Left ventricle myocardium inferior (tissue), 1 donor: Measurements from ENCODE around the gene MMADHC. TPM values are rescaled to one million over a fixed set of nuclear protein-coding genes. Genes with fewer than 3 reads are reported as not detected.
A peak's percentile ranks its signal among the peaks of the same experiment; 100 is the strongest.

Experiments
- DNase-seq: peaks from one replicate; pipeline ENCODE4 v3.0.0-alpha.2; 2020
- H3K27ac ChIP-seq: fragments of 200-600 bp; replicated peaks from 2 replicates; pipeline ENCODE4 v1.8.0; 2021
- H3K27me3 ChIP-seq: fragments of 200-600 bp; 2 replicates; pipeline ENCODE4 v1.8.0; 2021; ENCODE audit warnings: low read depth
- H3K36me3 ChIP-seq: fragments of 200-600 bp; 2 replicates; pipeline ENCODE4 v1.8.0; 2021
- H3K4me1 ChIP-seq: fragments of 200-600 bp; 2 replicates; pipeline ENCODE4 v1.8.0; 2021
- H3K4me3 ChIP-seq: fragments of 200-600 bp; 2 replicates; pipeline ENCODE4 v1.8.0; 2021; ENCODE audit warnings: mild to moderate bottlenecking, moderate library complexity
- H3K9me3 ChIP-seq: fragments of 200-600 bp; replicated peaks from 2 replicates; pipeline ENCODE4 v1.8.0; 2021
- intact Hi-C: fragments of 100-400 bp; cut with micrococcal nuclease; formaldehyde crosslinking; loops from one replicate; pipeline ENCODE4 v1.11.0; 2022
- total RNA-seq: library from RNA; stranded (reverse); fragmentation: NEBNext Ultra II Directional; extraction: Animal tissue kit (Norgen Biotek cat#: 25700); gene quantifications from one replicate; pipeline ENCODE4 v1.2.1, GENCODE V29; 2021
- TF ChIP-seq, protein P1 (sequence below): fragments of 200-600 bp; IDR thresholded peaks from 2 replicates; pipeline ENCODE4 v1.8.0; 2021; ENCODE audit warnings: antibody characterized with exemption, mild to moderate bottlenecking, borderline replicate concordance
- donor health status: DM: no; HTN: yes; CAD: no; lungs with severe emphysema.

MMADHC gene
- total RNA-seq, 1 donor from 2014 or later, result 109 TPM

DNA sequence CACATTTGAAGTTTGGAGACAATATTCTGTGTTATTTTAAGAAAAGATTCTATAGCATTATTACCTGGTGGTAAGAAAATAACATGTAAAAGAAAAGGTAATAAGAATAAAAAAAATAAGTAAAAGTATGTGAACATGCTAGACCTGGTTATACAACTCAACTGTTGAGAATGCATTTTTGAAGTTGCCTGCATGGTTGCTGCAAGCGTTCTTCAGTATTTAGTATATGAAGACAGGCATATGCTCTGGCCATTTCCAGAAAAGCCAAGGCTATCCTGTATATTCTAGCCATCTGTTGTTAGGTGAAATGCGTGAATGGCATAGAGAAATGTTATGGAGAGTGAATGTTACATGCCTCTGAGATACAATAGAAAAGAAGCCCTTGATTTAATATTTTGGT lies 6.8 kb upstream of the MMADHC start:
- Histone ChIP-seq H3K4me3 (no peak overlapping the region), H3K27me3 (no peaks in the 10 kb centered on the region), H3K4me1 (peaks cover 5% of the 10 kb centered on the region), H3K36me3 (no peaks in the 10 kb centered on the region), H3K9me3 (no peaks in the 10 kb centered on the region), H3K27ac (no peak overlapping the region)
- no peak for DNase-seq
- intact Hi-C loops, result loop anchor here (10.0 kb wide), 1 partner anchor 1640 kb away; no protein-coding TSS in a partner anchor
- TF ChIP-seq, protein P1, sequence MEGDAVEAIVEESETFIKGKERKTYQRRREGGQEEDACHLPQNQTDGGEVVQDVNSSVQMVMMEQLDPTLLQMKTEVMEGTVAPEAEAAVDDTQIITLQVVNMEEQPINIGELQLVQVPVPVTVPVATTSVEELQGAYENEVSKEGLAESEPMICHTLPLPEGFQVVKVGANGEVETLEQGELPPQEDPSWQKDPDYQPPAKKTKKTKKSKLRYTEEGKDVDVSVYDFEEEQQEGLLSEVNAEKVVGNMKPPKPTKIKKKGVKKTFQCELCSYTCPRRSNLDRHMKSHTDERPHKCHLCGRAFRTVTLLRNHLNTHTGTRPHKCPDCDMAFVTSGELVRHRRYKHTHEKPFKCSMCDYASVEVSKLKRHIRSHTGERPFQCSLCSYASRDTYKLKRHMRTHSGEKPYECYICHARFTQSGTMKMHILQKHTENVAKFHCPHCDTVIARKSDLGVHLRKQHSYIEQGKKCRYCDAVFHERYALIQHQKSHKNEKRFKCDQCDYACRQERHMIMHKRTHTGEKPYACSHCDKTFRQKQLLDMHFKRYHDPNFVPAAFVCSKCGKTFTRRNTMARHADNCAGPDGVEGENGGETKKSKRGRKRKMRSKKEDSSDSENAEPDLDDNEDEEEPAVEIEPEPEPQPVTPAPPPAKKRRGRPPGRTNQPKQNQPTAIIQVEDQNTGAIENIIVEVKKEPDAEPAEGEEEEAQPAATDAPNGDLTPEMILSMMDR, result no peak

DNA sequence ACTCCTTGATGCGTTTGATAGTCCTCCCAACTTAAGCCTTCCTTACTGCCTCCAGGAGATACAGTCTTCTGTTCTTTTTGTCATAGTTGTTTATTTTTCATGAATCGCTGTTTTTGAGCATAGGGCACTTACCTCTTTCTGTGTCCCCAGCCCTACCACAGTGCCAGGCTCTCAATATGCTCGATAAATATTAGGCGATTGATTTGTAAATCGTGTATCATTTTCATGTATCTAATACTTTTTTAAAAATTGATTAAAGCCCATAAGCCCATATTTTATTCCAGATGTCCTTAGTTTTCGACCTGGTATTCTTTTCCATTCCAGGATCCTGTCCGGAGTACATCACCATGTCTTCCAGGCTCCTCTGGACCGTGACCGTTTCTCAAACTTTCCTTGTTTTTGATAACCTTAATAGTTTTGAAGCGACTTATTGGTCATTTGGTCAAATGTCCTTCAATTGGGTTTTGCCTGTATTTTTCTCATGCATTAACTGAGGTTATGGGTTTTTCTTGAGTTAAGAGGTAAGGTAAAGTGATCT lies 444 bp upstream of the MMADHC start:
- intact Hi-C loops, result no loop called here
- DNase-seq, result no peak
- TF ChIP-seq, protein P1, result no peak

DNA sequence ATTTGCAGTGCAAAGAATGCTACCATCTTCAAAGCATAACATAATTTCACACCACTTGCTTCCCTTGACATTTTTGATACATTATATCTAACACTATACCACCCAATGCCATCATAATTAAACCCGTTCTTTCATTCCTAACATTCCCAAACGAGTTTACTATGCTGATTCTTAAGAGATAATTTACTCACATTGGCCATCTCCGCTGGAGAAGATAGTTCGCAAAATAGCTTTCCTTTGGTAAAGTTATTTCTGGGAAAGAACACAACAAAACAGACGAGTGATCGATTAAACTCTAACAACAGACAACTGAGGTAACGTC lies 716 bp downstream of the MMADHC start:
- H3K27ac ChIP-seq, result peak overlapping the region; percentile 96
- TF ChIP-seq, protein P1, result no peak
- peaks cover 9% of the 10 kb centered on the region for H3K36me3 ChIP-seq
- H3K9me3 ChIP-seq, result no peaks in the 10 kb centered on the region
- intact Hi-C loops, result no loop called here
- no peak for DNase-seq
- peak overlapping the region; percentile 86 for H3K4me3 ChIP-seq
- H3K27me3 ChIP-seq, result no peaks in the 10 kb centered on the region
- peaks cover 52% of the 10 kb centered on the region for H3K4me1 ChIP-seq

More for the DNA sequence above, 444 bp upstream of the MMADHC start:
- peak overlapping the region; percentile 86 for H3K4me3 ChIP-seq
- H3K4me1 ChIP-seq, result peaks cover 42% of the 10 kb centered on the region
- peak overlapping the region; percentile 96 for H3K27ac ChIP-seq
- no peaks in the 10 kb centered on the region for H3K36me3 ChIP-seq
- H3K27me3 ChIP-seq, result no peaks in the 10 kb centered on the region
- H3K9me3 ChIP-seq, result no peaks in the 10 kb centered on the region

DNA sequence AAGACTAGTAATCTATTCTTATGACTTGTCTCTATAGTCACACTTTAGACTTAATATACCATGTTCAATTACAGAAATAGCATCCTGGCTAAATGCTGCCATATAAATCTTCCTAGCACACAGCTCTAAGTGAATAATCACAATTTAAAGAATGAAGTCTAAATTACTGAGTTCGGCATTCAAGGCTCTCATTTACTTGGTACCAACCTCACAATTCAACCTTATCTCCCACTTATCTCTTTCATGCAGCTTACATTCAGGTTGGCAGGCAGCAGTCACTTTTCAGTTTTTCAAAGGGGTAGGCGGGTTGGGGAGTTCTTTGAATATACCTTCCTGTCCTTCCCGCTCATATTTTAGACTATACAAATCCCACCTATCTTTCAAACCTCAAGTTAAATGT lies 1.5 kb downstream of the MMADHC start:
- peaks cover 16% of the 10 kb centered on the region for H3K36me3 ChIP-seq
- intact Hi-C loops, result no loop called here
- no peaks in the 10 kb centered on the region for H3K27me3 ChIP-seq
- no peak for DNase-seq
- H3K4me1 ChIP-seq, result peaks cover 60% of the 10 kb centered on the region
- peak overlapping the region; percentile 96 for H3K27ac ChIP-seq
- TF ChIP-seq, protein P1, result no peak
- H3K4me3 ChIP-seq, result peak overlapping the region; percentile 86
- H3K9me3 ChIP-seq, result no peaks in the 10 kb centered on the region

GRCh38 chr2:149585166-149585885 lies 2.2 kb downstream of the MMADHC start:
- peak overlapping the region; percentile 86 for H3K4me3 ChIP-seq
- intact Hi-C loops, result no loop called here
- H3K27ac ChIP-seq, result no peak overlapping the region
- H3K36me3 ChIP-seq, result peaks cover 24% of the 10 kb centered on the region
- no peaks in the 10 kb centered on the region for H3K27me3 ChIP-seq
- TF ChIP-seq, protein P1, result no peak
- peaks cover 67% of the 10 kb centered on the region for H3K4me1 ChIP-seq
- DNase-seq, result no peak
- H3K9me3 ChIP-seq, result no peaks in the 10 kb centered on the region
